Uterus (tissue), 4 donors: ENCODE measurements around the gene NAB2. TPM values are rescaled to one million over a fixed set of nuclear protein-coding genes. Genes with fewer than 3 reads are reported as not detected.

Source experiments
- DNase-seq, 2 donors: peaks; one replicate each; pipeline ENCODE4 v3.0.0-alpha.2; 2019 to 2020
- H3K27ac ChIP-seq, 2 donors: fragments of 200-600 bp; sonication (generic); 1 replicate in 1 of 2; 2 replicates in 1 of 2; pipeline ENCODE4 v1.5.1; 2016 to 2018
- H3K27me3 ChIP-seq, 2 donors: fragments of 200-600 bp; sonication (generic); one replicate each; pipeline ENCODE4 v1.5.1; 2018 to 2019; ENCODE audit warnings: control low read depth in 1 of 2
- H3K36me3 ChIP-seq, 2 donors: fragments of 200-600 bp; sonication (generic); one replicate each; pipeline ENCODE4 v1.5.1; 2019; ENCODE audit warnings: control low read depth in 1 of 2
- H3K4me1 ChIP-seq, 2 donors: fragments of 200-600 bp; sonication (generic); one replicate each; pipeline ENCODE4 v1.5.1; 2018 to 2019; ENCODE audit warnings: control low read depth in 1 of 2
- H3K4me3 ChIP-seq, 2 donors: fragments of 200-600 bp; sonication (generic); 1 replicate in 1 of 2; 2 replicates in 1 of 2; pipeline ENCODE4 v1.5.1; 2018 to 2019; ENCODE audit warnings: mild to moderate bottlenecking in 1 of 2
- H3K9me3 ChIP-seq, 2 donors: fragments of 200-600 bp; sonication (generic); one replicate each; pipeline ENCODE4 v1.5.1; 2019; ENCODE audit warnings: control low read depth in 1 of 2
- POLR2A ChIP-seq, 2 donors: fragments of 450-650 bp; IDR thresholded peaks; one replicate each; pipeline ENCODE4 v1.6.1; 2016; ENCODE audit warnings: antibody characterized with exemption in 2 of 2, mild to moderate bottlenecking in 1 of 2, moderate library complexity in 1 of 2
- intact Hi-C: fragments of 100-400 bp; cut with DNase I; formaldehyde crosslinking; loops from one replicate; pipeline ENCODE4 v1.15.1; 2023; ENCODE audit warnings: low total_unique reads
- total RNA-seq, 4 donors: library from RNA; depleted of rRNA in 3 of 4; stranded (reverse); fragments of >200 nt in 3 of 4; gene quantifications; one replicate each; pipeline versions ENCODE4 v1.1.0 to v1.2.4, GENCODE V29; 2014 to 2023
- TF ChIP-seq, protein P1 (sequence below), 4 experiments: fragments of 200-600 bp in 2 of 4; fragments of 450-650 bp in 2 of 4; sonication (generic) in 2 of 4; IDR thresholded peaks; one replicate each; pipeline ENCODE4 v1.5.1; 2016 to 2019; ENCODE audit warnings: antibody characterized with exemption in 4 of 4, mild to moderate bottlenecking in 2 of 4, moderate library complexity in 1 of 4
- donor health status: DM: yes; HTN: yes; CAD: no.

The NAB2 gene
- total RNA-seq, 4 donors from 2014 or later = 9.1 to 85.8 (median 33.9) TPM

DNA sequence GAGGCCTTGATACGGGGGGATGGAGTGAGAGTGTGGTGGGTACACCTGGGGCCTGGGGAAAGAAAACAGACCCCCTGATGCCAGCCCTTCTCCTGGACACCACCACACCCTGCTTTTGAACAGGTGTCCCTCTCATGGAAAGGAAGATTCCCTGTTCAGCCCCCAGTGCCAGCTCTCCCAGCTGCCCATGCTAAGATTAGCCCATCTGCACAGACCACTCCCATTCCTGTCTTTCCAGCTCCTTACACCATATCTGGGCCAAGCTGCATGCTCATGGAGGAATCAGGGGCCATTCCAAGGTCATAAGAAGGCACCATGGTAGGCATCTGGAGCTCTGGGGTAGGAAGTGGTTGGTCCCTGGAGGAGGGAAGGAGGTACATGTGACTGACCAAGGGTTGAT is 9.6 kb downstream of the NAB2 start:
- no peak overlapping the region for H3K27ac ChIP-seq
- no peaks in the 10 kb centered on the region for H3K27me3 ChIP-seq
- no peak for DNase-seq
- peaks cover 3 to 10% of the 10 kb centered on the region in 2 donors for H3K4me1 ChIP-seq
- intact Hi-C loops = no loop called here
- TF ChIP-seq, protein P1, sequence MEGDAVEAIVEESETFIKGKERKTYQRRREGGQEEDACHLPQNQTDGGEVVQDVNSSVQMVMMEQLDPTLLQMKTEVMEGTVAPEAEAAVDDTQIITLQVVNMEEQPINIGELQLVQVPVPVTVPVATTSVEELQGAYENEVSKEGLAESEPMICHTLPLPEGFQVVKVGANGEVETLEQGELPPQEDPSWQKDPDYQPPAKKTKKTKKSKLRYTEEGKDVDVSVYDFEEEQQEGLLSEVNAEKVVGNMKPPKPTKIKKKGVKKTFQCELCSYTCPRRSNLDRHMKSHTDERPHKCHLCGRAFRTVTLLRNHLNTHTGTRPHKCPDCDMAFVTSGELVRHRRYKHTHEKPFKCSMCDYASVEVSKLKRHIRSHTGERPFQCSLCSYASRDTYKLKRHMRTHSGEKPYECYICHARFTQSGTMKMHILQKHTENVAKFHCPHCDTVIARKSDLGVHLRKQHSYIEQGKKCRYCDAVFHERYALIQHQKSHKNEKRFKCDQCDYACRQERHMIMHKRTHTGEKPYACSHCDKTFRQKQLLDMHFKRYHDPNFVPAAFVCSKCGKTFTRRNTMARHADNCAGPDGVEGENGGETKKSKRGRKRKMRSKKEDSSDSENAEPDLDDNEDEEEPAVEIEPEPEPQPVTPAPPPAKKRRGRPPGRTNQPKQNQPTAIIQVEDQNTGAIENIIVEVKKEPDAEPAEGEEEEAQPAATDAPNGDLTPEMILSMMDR (IDR thresholded peaks at IDR 0.05) = no peak
- no peak for TF ChIP-seq POLR2A (IDR thresholded peaks at IDR 0.05)
- H3K4me3 ChIP-seq = no peak overlapping the region
- H3K36me3 ChIP-seq = no peaks in the 10 kb centered on the region
- no peaks in the 10 kb centered on the region for H3K9me3 ChIP-seq

GRCh38 chr12:57099047-57099714 is 10.3 kb downstream of the NAB2 start:
- Histone ChIP-seq H3K27ac (no peak overlapping the region), H3K9me3 (no peaks in the 10 kb centered on the region), H3K4me3 (no peak overlapping the region), H3K4me1 (peaks cover 0 to 7% of the 10 kb centered on the region in 2 donors), H3K36me3 (no peaks in the 10 kb centered on the region), H3K27me3 (no peaks in the 10 kb centered on the region)
- TF ChIP-seq, protein P1 (IDR thresholded peaks at IDR 0.05) = no peak
- TF ChIP-seq POLR2A (IDR thresholded peaks at IDR 0.05) = no peak
- DNase-seq = no peak
- intact Hi-C loops = no loop called here

DNA sequence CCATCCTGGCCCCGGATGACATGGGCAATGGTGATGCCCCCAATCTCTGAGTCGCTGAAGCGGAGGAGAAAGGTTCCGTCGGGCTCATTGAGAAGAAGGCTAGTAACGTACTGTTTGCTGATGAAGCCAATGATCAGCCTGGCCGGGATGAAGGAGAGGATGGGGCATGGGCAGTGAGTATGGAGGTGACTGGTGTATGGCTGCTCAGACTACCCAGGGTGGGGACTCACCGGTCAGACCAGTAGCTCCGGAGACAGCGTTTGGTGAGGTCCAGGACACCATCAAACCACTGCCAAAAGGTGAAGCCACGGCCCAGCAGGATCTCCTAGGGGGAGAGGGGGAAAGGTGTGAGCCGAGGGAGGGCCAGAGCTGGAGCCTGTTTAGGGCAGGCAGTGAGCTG is 10.9 kb downstream of the NAB2 start:
- peaks cover 0 to 1% of the 10 kb centered on the region in 2 donors for H3K4me1 ChIP-seq
- no peaks in the 10 kb centered on the region for H3K27me3 ChIP-seq
- no peak for DNase-seq
- H3K9me3 ChIP-seq = no peaks in the 10 kb centered on the region
- no peaks in the 10 kb centered on the region for H3K36me3 ChIP-seq
- no peak for TF ChIP-seq POLR2A (IDR thresholded peaks at IDR 0.05)
- TF ChIP-seq, protein P1 (IDR thresholded peaks at IDR 0.05) = no peak
- no peak overlapping the region for H3K27ac ChIP-seq
- H3K4me3 ChIP-seq = no peak overlapping the region
- intact Hi-C loops = no loop called here

DNA sequence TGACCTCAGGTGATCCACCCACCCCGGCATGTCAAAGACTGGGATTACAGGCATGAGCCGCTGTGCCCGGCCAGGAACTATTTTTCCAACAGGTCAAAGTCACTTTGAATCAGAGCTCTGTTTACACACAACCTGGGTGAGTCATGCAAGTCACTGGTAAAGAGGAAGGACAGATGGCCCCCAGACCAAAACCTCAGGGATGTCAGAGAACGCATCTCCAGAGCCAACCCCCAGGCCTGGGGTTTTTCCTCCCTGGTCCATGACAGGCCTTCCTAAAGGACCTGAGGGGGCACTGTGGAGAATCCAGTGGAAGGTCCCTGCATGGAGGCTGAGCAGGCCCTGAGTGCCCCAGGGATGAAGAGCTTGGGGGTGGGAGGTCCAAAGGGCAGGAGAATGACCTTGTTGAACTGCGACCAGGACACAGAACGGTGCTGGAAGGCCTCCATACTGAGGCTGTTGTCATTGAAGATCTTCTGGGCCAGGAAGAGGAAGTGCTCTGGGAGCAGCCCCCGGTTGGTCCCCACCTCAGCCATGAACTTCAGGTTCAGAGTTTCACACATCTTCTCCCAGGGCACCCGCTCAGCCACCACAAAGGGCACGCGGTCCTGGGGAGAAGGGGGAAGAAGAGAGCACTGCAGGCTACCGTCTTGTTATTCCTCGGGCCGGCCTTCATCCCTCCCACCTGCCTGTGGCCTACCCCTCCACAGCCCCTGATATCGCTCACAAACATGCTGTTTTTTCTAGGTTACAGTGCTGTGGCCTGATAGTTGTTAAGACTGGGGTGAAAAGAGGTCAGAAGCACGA is 13.2 kb downstream of the NAB2 start:
- Histone ChIP-seq H3K36me3 (no peaks in the 10 kb centered on the region), H3K9me3 (no peaks in the 10 kb centered on the region), H3K27ac (no peak overlapping the region), H3K4me1 (no peaks in the 10 kb centered on the region), H3K4me3 (no peak overlapping the region), H3K27me3 (no peaks in the 10 kb centered on the region)
- DNase-seq = no peak
- no peak for TF ChIP-seq POLR2A (IDR thresholded peaks at IDR 0.05)
- TF ChIP-seq, protein P1 (IDR thresholded peaks at IDR 0.05) = no peak
- intact Hi-C loops = no loop called here

GRCh38 chr12:57103856-57104255 is 14.9 kb downstream of the NAB2 start:
- TF ChIP-seq POLR2A (IDR thresholded peaks at IDR 0.05) = no peak
- TF ChIP-seq, protein P1 (IDR thresholded peaks at IDR 0.05) = no peak
- no peak for DNase-seq
- Histone ChIP-seq H3K27ac (no peak overlapping the region), H3K4me1 (no peaks in the 10 kb centered on the region), H3K9me3 (no peaks in the 10 kb centered on the region), H3K4me3 (no peak overlapping the region), H3K36me3 (no peaks in the 10 kb centered on the region), H3K27me3 (no peaks in the 10 kb centered on the region)
- intact Hi-C loops = no loop called here
